Activated CD4-positive, CD25-positive, alpha-beta regulatory T cell treated with anti-CD3 and anti-CD28 coated beads, Interleukin-2, amount 50 U/mL, for 72 hours (primary cell): ENCODE measurements around the gene EMILIN3.

Source experiments
- DNase-seq: peaks from one replicate; pipeline ENCODE4 v3.0.0; 2021

Gene EMILIN3

DNA sequence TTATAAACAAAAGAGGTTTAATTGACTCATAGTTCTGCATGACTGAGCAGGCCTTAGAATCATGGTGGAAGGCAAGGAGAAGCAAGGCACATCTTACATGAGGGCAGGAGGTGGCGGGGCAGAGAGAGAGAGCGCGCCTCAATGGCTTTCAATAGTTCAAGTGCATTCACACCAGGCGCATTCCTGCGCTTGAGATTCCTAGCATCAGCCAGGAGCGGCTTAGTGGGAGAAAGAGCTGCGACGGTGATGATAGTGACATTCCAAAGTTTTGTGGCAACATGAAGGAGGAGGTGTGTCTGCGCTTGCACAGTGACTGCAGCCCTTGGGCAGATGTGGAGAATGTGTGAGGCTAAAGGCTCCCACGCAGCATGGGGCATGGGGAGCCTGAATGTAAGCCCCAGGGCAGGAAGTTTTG is 25.0 kb upstream of the EMILIN3 start:
- DNase-seq, result no peak

DNA sequence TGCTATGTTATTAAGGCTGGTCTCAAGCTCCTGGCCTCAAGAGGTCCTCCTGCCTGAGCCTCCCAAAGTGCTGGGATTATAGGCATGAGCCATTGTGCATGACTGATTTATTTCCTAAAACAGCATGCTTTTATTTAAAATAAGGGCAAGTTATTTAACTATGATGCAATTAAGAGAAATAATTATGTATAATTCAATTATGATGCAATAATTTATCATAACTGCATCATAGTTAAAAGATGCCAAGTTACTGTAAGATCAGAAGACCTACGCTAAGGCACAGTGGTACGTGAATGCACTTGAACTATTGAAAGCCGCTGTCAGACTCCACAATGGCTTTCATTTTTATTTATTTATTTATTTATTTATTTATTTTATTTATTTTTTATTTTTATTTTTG is 24.3 kb upstream of the EMILIN3 start:
- no peak for DNase-seq

DNA sequence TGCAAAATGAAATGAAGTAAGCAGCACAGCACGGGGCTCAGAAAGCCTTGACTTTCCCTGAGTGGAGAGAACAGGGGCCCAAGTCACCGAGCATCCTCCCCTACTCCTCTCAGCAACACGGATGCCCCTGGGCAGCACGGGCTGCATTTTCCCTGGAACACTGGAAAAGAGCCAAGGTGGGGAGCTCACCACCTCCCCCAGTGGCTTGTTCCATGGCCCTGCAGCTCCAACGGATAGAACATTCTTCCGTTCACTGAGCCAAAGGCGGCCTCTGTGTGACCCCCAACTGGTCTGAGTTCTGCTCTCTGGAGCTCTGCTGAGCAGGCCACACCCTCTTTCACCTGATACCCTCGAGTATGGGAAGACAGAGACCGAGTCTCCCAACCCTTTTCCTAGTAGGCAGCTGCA is 20.8 kb upstream of the EMILIN3 start:
- DNase-seq, result no peak

DNA sequence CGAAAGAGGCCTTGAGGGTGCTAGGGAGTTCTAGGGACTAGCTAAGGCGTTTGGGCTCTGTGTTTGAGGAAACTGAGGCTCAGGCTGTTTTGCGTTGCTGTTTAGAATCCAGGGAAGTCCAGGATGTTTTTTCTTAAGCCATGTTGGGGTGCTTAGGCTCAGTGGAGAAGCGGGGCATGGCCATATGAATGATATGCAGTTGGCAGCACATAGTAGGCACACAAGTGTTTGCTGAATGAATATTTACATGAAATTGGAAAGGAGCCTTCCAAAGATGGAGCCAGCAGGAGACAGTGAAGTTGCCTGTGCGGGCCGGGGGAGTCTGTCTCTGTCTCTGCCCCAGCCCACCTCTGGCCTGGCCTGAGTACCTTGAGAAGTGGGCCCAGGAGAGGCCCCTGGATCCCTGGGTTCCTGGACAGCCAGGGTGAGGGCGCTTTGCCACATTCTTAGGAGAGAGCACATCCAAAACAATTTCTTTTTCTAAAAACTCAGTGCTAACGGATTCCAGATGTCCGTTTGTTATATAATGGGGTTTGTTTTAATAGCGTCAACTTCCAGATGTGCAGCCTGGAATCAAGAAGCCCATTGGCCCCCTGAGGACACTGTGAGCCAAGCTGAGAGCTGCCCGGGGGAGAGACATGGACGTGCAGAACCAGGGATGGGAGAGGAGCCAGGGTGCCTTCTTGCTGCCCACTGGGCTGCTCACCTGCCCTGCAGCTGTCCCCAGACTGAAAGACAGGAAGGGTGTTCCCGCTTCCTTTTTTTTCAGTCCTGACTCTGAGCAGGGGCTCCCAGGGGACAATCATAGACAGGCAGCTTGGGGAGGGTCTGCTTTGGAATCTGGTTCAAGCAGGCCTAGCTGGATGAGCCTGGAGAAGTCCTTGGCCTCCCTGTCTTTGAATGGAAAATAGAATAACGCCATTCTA is 20.1 kb upstream of the EMILIN3 start:
- DNase-seq, result no peak

DNA sequence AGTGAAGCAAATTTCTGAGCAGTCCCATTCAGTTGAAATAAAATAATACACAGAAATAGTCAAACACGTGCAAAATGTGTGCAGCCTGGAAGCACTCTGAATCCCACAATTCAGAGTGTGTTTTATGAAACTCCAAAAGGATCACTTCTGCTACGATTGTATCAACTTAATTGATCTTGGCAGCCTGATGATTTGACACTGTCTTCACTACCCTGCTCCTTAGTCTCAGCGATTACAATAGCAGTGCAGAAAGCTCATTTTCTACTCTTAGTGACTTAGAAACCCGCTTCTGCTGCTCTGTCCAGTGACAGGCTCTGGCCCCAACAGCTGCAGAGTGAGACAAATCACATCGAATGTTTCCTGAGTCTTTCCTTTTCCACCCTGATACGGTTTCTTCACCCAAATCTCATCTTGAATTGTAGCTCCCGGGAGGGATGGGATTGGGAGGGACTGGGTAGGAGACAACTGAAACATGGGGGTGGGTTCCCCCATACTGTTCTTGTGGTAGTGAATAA is 16.2 kb upstream of the EMILIN3 start:
- DNase-seq, result no peak

DNA sequence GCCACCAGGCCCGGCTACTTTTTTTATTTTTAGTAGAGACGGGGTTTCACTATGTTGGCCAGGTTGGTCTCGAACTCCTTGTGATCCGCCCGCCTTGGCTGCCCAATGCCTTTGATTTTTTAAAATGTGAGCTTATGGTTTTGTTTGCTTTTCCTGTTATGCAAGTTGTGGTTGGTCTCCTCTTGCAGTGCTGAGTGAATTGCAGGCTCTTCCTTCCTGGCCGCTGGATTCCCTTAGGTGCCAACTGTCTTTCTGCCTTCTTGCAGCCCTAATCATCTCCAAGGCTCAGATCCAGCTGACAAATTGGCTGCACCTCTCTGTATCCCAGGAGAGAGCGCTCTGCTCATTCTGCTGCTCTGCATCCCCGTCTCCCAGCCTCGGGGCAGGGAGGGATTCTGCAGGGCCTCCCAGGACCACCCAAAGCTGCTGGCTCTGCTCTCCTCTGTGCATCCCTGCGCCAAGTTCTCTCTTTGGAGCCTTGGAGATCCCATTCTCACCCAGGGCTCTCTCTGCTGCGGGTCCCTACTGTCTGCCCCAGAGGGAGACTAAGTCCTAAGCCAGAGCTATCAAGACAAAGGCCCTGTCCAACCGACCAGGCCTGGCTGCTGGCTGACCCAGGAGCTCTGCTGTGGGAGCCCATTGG is 14.1 kb upstream of the EMILIN3 start:
- DNase-seq, result no peak

DNA sequence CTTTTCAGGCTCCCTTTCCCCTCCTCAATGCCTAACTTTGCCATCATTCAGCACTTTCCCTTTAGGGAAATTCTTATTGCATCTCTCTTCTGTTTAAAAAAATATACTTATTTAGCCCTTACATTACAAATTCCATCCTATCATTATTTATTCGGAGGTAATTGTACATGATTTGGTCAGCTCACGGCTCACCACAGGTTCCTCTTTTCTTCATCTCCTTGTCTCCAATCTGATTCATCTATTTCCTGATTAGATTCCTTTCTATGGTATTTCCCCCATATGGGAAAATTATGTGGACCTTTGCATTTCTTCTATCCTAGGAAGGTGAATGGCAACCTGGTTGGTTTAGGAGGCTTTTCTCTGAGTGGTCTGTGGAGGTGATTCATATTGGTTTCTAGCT is 12.9 kb upstream of the EMILIN3 start:
- no peak for DNase-seq

DNA sequence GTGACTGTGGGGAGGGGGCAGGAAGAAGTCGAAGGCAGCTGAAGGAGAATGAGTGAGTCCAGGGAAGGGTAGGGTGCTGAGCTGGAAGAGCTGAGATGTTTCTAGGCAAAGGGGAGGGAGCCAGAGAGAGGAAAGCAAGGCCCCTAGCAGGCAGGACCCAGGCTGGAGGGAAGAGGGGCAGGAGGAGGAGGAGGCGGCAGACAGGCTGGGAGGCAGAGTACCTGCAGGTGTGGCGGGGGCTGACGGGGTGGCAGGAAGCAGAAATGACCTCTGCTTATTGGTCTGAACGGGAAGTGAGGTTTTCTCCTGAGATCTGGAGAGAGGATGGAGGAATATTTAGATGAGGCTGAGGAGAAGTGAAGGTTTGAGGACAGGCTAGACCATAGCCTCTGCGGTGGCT is 10.7 kb upstream of the EMILIN3 start:
- no peak for DNase-seq

DNA sequence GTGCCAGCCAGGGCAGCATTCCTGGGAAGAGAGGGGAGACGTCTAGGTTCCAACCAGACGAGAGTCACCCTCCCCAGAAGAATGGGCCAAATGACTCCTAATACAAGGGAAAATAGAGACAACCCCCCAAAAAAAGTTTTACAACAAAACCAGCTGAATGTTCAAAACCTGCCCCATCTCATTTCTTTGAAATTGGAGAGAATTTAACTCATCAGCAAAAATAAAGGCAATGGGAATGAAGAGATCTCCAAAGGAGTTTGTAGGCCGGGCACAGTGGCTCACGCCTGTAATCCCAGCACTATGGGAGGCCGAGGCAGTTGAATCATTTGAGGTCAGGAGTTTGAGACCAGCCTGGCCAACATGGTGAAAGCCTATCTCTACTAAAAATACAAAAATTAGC is 9.7 kb upstream of the EMILIN3 start:
- DNase-seq, result no peak

DNA sequence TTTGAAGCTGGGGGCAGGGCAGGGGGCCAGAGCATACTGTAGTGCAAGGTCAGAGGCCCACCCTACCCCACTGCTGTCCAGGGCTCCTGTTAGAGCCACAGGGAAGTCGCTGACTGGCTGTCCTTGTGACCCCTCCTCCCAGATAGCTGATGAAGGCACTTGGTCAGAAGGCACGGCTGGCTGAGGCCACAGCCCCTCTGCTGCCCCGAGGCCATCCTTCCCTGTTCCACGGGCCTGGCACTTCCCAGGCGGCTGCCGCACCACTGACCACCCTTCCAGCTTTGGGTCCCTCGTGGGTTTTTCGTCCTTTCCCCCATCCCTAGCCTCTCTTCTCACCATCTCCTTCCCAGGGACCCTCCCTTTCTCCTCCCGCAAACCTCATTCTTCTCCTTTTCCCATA is 9.2 kb upstream of the EMILIN3 start:
- DNase-seq, result no peak

DNA sequence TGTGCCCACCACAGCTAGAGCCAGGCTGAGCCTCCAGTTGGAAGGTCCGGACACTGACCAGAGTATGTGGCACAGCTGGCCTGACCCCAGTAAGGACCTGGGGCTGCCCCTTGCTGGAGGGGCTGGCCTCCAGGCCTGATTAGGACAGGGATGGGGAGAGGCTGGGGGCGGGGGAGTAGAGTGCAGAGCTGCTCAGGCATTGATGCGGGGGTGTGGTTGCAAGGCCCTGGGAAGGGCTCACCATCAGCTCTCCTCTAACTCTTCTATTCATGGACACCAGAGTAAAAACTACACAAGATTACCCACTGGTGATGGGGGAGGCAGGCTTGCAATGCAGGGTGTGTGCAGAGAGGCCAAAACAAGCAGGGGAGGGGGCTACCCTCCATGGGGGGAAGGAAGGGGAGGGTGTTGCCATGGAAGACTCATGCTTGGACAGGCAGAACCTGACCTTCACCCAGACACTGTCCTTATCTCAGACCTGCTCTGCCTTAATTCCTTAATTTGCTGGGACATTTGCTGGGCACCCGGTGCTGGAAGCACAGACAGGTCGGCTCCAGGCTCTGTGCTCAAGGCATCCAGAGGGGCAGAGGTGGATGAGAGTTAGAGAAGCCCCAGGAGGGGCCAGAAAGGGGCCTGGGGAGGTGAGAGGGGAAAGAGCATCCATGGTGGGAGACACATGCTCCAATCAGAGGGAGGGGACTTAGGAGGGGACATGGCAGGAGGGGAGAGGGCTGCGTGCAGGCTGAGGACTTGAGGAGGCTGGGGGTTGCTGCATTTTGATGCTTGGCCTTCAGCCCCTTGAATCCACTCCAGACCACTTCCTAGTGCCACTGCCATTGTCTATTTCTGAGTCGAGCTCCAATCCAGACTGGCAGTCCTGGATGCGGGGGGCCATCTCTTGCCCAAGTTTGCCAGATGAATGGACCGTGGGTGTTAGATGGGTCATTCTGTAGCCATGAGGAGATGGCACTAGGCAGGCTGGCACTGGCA is 7.6 kb upstream of the EMILIN3 start:
- no peak for DNase-seq

DNA sequence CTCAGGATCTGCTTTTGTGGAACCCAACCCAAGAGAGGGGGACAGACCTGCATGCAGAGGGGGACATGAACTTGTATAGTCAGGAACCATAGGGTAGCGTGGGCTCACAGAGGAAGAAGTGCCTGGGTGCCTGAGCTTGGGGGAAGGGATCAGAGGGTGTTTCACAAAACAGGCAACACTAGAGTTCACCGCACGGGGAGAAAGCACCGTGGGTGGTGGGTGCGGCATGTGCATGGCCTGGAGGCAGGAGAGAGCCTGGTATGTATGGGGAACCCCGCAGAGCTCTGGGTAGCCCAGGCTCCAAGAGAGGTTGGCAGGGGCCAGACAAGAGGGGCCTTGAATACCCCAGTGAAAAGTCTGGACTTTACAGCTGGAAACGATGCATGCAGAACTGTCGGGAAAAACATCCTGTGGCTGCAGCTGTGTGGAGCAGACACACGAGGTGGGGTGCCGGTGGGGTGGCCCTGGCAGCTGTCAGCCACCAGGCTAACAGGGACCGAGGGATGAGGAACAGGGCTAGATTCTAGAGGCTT is 6.7 kb upstream of the EMILIN3 start:
- DNase-seq, result no peak

DNA sequence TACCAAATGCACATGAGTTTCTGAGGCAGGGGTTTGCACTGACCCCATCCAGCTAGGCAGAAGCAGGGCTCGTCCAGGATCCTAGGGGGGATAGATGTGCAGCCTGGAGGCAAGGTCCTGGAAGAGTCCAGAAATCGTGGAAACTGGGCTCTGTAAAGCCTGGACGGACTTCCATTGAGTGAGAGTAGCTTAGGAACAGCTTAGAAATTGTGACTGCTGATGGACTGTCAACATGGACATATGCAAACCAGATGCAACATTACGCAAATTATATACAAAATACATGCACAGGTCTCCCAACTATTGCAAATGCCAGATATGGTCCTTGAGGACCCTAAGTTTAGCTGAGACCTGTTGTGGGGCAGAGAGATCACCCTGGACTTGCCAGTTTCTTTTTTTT is 4.8 kb upstream of the EMILIN3 start:
- no peak for DNase-seq

DNA sequence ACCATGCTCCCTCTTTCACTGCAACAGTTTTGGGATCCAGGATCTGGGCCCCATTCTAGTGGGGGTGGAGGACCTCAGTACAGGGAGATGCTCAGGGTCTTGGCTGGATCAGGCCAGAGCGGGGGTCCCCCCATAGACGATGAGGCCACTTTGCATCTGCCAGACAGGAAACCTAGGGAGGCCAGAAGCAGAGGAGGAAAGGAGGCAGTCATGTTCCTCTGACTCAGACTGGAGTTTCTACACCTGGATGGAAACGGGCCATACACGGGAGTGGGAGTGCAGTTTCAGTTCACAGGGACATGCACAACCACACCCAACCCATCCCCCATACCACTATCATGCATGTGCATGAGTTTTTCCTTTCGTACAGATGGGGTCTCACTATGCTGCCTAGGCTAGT is 3.6 kb upstream of the EMILIN3 start:
- DNase-seq, result no peak

DNA sequence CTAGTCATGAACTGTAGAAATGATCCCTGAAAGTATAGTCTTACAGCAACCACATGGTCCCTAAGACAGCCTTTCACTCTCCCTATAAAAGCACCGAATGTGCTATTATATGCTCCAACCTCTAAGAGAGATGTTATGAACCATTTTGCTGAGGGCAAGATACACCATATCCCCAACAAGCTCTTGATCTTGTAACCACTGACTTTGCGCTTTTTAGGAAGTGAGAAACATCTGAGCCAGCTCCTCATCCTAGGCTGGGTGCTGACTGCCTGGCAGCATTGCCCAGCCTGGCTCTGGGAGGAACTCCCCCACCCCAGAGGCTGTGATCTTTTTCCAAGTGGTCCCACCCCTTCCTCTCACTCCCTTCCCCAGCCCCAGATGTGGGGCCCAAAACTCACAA is 3.1 kb upstream of the EMILIN3 start:
- DNase-seq, result no peak

DNA sequence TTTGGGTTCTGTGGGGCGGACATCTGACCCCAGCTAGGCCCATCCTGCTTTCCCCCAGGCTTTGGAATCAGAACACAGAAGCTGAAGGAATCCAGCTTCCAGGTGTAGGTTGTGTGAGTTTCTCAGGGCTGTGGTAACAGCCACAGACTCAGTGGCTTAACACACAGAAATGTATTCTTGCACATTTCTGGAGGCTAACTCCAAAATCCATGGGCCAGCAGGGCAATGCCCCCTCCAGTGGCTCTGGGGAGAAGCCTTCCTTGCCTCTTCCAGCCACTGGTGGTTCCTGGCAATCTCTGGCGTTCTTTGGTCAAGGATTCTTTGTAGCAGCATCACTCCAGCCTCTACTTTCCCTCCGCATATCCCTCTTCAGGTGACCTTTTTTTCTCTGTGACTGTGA is 1.3 kb upstream of the EMILIN3 start:
- DNase-seq, result no peak

DNA sequence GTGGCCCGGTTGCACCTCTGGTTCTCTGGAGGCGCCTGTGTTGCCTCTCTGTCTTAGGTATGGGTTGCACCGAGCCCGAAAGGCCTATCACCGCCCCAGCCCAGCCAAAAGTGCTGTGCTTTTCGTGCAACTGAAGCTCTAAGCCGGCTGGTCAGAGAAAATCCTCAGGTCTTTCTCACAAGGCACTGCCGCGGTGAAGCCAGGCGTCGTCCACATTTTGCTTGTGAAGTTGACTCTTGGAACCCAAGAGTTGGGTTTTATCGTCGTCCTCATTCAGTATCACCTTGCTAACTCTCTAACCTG is 726 bp upstream of the EMILIN3 start:
- no peak for DNase-seq

DNA sequence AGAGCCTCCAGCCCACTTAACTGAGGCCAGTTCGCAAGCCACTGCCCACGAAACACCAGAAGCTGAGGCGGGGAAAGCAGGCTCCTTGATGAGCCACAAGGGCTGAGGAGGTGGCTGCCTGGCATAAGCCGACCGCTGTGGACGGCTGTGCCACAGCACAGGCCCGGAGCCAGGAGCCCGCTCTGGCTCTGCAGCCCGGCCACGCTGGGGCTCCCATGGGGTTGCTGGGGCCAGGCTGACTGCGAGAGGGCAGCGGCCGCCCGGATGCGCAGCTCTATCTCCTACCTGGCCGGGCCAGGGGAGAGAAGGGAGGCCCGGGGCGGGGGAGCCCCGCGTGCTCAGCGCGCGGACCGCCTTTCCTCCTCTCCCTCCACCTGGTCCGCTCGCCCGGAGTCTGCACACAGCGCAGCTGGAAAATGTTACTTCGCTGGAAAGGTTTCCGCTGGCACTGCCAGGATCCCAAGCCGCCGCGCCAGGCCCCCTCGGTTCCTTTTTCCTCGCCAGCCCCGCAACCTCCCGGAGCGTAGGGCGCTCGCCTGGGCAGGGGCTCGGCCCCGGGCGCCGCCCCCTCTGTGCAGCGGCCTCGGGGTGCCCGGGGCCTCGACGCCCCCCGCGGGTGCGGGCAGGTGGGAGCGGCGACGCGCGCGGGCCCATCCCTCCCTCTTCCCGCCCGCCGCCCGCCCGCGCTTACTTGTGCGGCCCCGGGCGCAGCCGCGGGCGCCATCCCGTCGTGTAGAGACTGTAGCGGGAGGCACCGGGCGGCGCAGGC is 657 bp downstream of the EMILIN3 start:
- DNase-seq, result no peak

DNA sequence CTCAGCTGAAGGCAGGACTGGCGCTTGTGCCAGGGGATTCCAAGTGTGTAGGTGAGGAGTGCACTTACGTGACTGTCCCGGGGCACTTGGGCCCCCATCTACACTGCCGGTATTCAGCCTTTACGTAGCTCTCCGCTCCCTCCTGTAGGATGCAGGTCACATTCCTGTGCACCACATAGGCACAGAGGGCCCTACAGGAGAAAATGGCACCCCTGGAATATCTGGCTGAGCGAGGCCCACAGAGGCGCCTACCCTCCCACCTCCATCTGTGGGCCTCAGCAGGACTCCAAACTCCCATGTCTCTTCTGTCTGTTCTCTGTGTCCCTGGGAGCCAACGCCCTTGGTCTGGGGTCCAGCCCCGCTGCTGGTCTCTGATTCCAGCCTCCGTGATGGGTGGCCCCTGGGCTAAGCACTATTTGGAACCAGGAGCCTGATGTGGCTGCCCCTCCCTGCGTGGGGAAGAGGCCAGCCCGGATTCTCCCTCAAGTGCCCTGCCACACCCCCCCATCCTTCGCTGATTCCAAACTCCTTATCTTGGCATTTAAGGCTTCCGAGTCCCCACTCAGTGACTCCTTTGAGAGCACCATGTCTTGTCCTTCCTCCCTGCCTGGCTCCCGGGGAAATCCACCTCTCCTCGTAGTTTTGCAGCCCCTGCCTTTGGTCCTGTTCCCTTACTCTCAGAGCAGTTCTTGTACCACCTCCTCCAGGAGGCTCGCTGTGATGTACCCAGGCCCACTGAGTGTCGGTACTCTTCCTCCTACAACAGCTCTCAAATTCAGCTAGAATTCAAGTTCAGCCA is 1.5 kb downstream of the EMILIN3 start:
- DNase-seq, result no peak

DNA sequence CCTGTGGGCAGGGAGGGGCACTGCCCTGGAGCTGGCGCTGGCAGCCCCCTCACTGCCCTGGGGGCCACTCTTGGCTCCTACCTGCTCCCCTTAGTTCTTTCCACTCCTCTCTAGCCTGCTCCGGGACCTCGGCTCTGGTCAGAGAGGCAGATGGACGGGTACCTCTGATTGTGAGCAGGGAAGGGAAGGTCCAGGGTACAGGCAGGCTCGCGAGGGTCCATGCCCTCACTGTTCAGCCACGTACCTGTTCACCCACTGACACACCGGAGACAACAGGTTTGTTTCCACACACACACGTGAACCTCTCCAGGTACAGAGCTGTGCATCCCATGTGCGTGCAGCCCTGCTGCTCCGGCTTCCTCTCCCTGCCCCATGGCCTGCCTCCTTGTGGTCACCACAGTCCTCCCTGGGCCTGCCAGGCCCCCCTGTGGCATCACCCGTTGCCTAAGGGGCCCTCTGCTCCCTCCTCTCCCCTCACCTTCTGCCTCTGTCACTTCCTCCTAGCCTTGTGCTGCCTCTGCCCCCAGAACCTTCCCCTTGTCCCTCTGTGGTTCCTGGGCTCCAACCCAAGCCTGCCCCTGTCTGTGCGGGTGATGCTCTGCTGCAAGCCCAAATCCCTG is 2.3 kb downstream of the EMILIN3 start:
- no peak for DNase-seq

DNA sequence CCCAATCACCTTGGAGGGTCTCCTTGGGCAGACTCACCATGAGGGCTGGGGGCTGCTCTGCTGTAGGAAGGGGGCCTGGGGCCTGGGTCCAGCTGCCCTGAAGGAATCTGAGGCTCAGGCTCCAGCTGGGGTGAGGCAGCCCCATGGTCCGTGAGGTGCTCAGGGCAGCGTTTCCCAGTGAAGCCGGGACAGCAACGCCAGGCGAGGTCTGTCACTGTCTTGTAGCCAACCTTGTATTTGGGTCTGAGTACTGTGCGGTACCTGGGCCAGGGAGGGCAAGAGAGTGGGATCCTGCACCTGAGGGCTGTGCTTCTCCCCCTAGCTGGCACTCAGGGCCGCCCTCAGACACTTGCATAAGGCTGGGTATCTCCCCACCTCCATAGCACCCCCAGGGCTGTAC is 3.0 kb downstream of the EMILIN3 start:
- no peak for DNase-seq
